GM21825 (cell line): ENCODE data around the gene TAS2R43.
"Not testable (repeated sequence)": the region's sequence is repeated elsewhere in the genome, so short reads cannot be mapped to it uniquely, and the experiment has no call there.

ENCODE experiments used
- ATAC-seq: cut with Tn5 transposase; IDR thresholded peaks from one replicate; pipeline ENCODE4 v1.9.1; 2021; ENCODE audit warnings: mild to moderate bottlenecking, moderate library complexity; ENCODE audit not compliant: unreplicated experiment

The TAS2R43 gene

DNA sequence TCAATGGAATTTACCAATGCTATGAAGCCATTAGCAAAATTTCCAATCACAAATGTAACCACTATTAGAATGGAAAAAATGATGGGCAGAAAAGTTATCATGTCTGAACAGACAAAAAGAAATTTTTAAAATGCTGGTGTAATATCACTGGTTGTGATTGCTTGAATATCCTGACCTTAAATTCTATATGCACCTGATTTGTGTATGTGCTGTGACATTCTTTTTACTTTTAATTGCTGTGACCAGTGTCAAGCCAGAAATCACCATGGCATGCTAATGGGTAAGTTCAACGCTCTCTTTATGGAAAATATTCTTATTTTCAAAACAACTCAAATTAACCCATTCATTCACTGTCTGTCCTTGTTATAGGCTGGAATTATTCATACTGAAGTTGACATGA is 29.9 kb downstream of the TAS2R43 start, which contains the start of gene TAS2R46:
Gene TAS2R46, minus strand, starts transcription at position 101 of the 400 bp plus-strand sequence. Its CDS starts 0 bp downstream, at position 101.
- ATAC-seq, result not testable (repeated sequence)

DNA sequence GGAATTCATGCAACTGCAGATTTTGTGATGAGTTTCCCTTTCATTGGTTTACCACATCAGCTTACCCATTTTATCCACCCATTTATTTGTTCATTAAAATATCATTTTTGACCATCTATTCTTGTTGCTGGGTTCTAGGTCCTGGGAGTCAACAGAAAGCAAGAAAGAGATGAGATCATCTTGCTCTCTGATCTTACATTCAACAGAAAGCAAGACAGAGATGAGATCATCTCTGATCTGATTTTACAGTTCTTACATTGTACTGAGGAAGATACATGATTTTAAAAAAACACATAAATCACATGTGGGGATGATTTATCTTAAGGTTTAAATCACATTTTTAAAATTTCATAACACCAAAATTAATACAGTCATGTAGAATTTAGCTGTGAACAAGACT is 32.3 kb downstream of the TAS2R43 start:
- no peak for ATAC-seq

DNA sequence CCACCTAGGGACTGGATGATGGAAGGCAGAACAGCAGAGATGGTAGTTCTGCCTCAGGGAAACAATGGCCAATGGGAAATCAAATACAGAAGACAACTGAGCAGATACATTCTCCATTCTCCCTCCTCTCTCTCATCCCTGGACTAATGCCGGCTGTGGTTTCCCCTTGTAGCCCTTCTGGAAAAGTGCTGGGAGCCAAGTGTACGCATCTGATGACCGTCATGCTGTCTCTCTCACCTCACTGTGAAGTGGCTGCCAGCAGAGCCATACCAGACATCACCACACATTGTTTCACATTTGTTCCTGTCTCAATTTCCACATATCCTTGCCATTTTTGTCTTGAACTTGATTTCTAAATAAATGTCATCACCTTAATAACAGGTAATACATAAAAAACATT is 33.1 kb downstream of the TAS2R43 start:
- ATAC-seq, result no peak

DNA sequence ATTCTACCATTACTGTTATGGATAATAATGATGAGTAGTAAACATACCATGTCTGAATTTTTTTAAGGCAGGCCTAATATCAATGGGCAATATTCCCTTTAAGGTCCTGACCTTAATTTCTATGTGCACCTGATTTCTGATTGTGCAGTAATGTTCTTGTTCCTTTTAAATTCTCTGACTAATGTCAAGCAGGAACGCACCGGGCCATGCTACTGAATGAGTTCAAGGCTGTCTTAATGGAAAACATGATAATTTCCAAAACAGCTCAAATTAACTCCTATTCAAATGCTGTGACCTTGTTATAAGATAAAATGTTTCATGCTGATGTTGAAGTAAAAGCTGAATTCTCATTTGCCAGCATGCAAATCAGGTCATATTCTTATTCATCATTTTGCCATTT is 36.8 kb downstream of the TAS2R43 start:
- ATAC-seq, result no peak

GRCh38 chr12:11049806-11050531 is 42.1 kb downstream of the TAS2R43 start:
- ATAC-seq, result not testable (repeated sequence)

- not testable (repeated sequence) for ATAC-seq
Measured at GRCh38 chr12:11041366-11041765, 50.7 kb downstream of the TAS2R43 start.
